HepG2 (cell line): ENCODE data around the gene PPAN. TPM values are rescaled to one million over a fixed set of nuclear protein-coding genes. Genes with fewer than 3 reads are reported as not detected.

ENCODE experiments used
- AFF4 ChIP-seq: sonication (generic); formaldehyde crosslinking; IDR thresholded peaks from 2 replicates; pipeline ENCODE4 v1.4.0; 2020; ENCODE audit warnings: missing genetic modification reagents
- IRF9 ChIP-seq: sonication (generic); formaldehyde crosslinking; IDR thresholded peaks from 2 replicates; pipeline ENCODE4 v1.8.0; 2022; ENCODE audit warnings: missing genetic modification reagents, mild to moderate bottlenecking, borderline replicate concordance
- MEIS2 ChIP-seq: sonication (generic); formaldehyde crosslinking; IDR thresholded peaks from 2 replicates; pipeline ENCODE4 v1.9.0; 2021; ENCODE audit warnings: mild to moderate bottlenecking, missing genetic modification reagents
- PAWR ChIP-seq: sonication (generic); formaldehyde crosslinking; IDR thresholded peaks from 2 replicates; pipeline ENCODE4 v1.4.0; 2020; ENCODE audit warnings: missing genetic modification reagents, mild to moderate bottlenecking, borderline replicate concordance
- RFX1 ChIP-seq: fragments of 450-650 bp; IDR thresholded peaks from 2 replicates; pipeline ENCODE4 v1.6.1; 2017
- SALL2 ChIP-seq: sonication (generic); formaldehyde crosslinking; IDR thresholded peaks from 2 replicates; pipeline ENCODE4 v1.8.1; 2023; ENCODE audit warnings: mild to moderate bottlenecking, missing genetic modification reagents, inconsistent platforms
- ZFP91 ChIP-seq: sonication (generic); formaldehyde crosslinking; IDR thresholded peaks from 2 replicates; pipeline ENCODE4 v1.9.0; 2022; ENCODE audit warnings: missing genetic modification reagents, mild to moderate bottlenecking, borderline replicate concordance
- ZNF260 ChIP-seq: sonication (generic); formaldehyde crosslinking; IDR thresholded peaks from 2 replicates; pipeline ENCODE4 v1.4.0; 2020; ENCODE audit warnings: missing genetic modification reagents, low read depth, mild to moderate bottlenecking, borderline replicate concordance
- ZNF281 ChIP-seq: sonication (generic); formaldehyde crosslinking; IDR thresholded peaks from 2 replicates; pipeline ENCODE4 v1.4.0; 2020; ENCODE audit warnings: missing genetic modification reagents, borderline replicate concordance
- ZNF567 ChIP-seq: sonication (generic); formaldehyde crosslinking; IDR thresholded peaks from 2 replicates; pipeline ENCODE4 v1.8.1; 2023; ENCODE audit warnings: mild to moderate bottlenecking, missing genetic modification reagents, borderline replicate concordance
- ZNF670 ChIP-seq: sonication (generic); formaldehyde crosslinking; IDR thresholded peaks from 2 replicates; pipeline ENCODE4 v1.8.0; 2022; ENCODE audit warnings: mild to moderate bottlenecking, missing genetic modification reagents, borderline replicate concordance
- ZNF83 ChIP-seq: sonication (generic); formaldehyde crosslinking; IDR thresholded peaks from 2 replicates; pipeline ENCODE4 v1.4.0; 2020; ENCODE audit warnings: missing genetic modification reagents, mild to moderate bottlenecking, borderline replicate concordance
- polyA plus RNA-seq, 8 experiments: library from polyadenylated mRNA; depleted of rRNA in 3 of 8; stranded (reverse) in 7 of 8; unstranded in 1 of 8; fragments of >200 nt; fragmentation: Illumina TruSeq in 4 of 8; extraction: Trizol in 4 of 8; gene quantifications; 2 replicates each; pipeline versions ENCODE4 v1.2.1 to v1.2.3, GENCODE V29; 2011 to 2016; ENCODE audit warnings: low read depth in 4 of 8, missing spikeins in 1 of 8, mixed read lengths in 1 of 8; ENCODE audit not compliant: insufficient read depth in 1 of 8
- total RNA-seq, 5 experiments: library from RNA; depleted of rRNA; stranded (reverse); fragments of >200 nt; fragmentation: Illumina TruSeq; extraction: Trizol; gene quantifications; 2 replicates each; pipeline ENCODE4 v1.2.3, GENCODE V29; 2016; ENCODE audit warnings: low read depth in 1 of 5

The PPAN gene
- total and polyA plus RNA-seq, 2 of the 13 experiments (the other 11 are each of a cell fraction or from before 2014, with no cell fraction given) = 36.2 to 41.9 TPM

GRCh38 chr19:10141973-10142372 lies 35.8 kb downstream of the PPAN start (continued):
- TF ChIP-seq ZNF281 (CRISPR knock-in tag) (no peak), ZNF567 (CRISPR knock-in tag) (no peak), ZNF260 (CRISPR knock-in tag) (no peak), ZFP91 (CRISPR knock-in tag) (no peak), MEIS2 (CRISPR knock-in tag) (no peak), SALL2 (CRISPR knock-in tag) (no peak), ZNF83 (no peak), IRF9 (CRISPR knock-in tag) (no peak), ZNF670 (CRISPR knock-in tag) (no peak), AFF4 (CRISPR knock-in tag) (no peak), PAWR (no peak), RFX1 (no peak)
